Bronchial smooth muscle cell (primary cell): ENCODE measurements around the gene SCYGR6. TPM values are rescaled to one million over a fixed set of nuclear protein-coding genes. Genes with fewer than 3 reads are reported as not detected.

ENCODE experiments used
- total RNA-seq: library from RNA; depleted of rRNA; stranded (reverse); fragments of >200 nt; gene quantifications from 2 replicates; pipeline ENCODE4 v1.2.1, GENCODE V29; 2014

Gene SCYGR6, protein sequence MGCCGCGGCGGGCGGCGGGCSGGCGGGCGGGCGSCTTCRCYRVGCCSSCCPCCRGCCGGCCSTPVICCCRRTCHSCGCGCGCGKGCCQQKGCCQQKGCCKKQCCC
- not detected in 2 replicates for total RNA-seq

GRCh38 chr2:227724394-227725039 is at the start of gene SCYGR6:
TSS of gene SCYGR6 (minus strand) at chr2:227724757. CDS start at chr2:227724757, 0 bp downstream.

GRCh38 chr2:227745594-227745993 is 21.0 kb upstream of the SCYGR6 start, which contains the start of gene SCYGR8:
TSS of gene SCYGR8 (plus strand) at chr2:227745894. CDS start at chr2:227745894, 0 bp downstream.

GRCh38 chr2:227728035-227728434 is 3.5 kb upstream of the SCYGR6 start, which contains the start of gene SCYGR7:
TSS of gene SCYGR7 (plus strand) at chr2:227728335. CDS start at chr2:227728335, 0 bp downstream.

GRCh38 chr2:227717687-227718567 is 6.6 kb downstream of the SCYGR6 start, which contains the start of gene SLC19A3:
TSS of gene SLC19A3 (minus strand) at chr2:227718028. CDS start at chr2:227702318, 15,710 bp downstream.

Other genes starting within 250 kb of the SCYGR6 start
- gene SCYGR2, start 125.9 kb downstream of the SCYGR6 start, total RNA-seq: not detected in 2 replicates
- not detected in 2 replicates for gene SCYGR3, start 109.9 kb downstream of the SCYGR6 start, total RNA-seq
- not detected in 2 replicates for gene SCYGR4, start 107.3 kb downstream of the SCYGR6 start, total RNA-seq
- gene SCYGR5, start 58.0 kb downstream of the SCYGR6 start, total RNA-seq: not detected in 2 replicates
- gene SLC19A3, start 6.7 kb downstream of the SCYGR6 start, total RNA-seq: under 0.01 and 0.16 TPM in 2 replicates
- gene SCYGR7, start 3.6 kb upstream of the SCYGR6 start, total RNA-seq: not detected in 2 replicates
- not detected in 2 replicates for gene SCYGR8, start 21.1 kb upstream of the SCYGR6 start, total RNA-seq
- not detected in 2 replicates for gene CCL20, start 89.1 kb upstream of the SCYGR6 start, total RNA-seq
- 0.16 TPM in 1 of 2 replicates, not detected in the other for gene DAW1, start 146.9 kb upstream of the SCYGR6 start, total RNA-seq